Omental fat pad (tissue), 4 donors: ENCODE results near the gene NFIA. TPM values are rescaled to one million over a fixed set of nuclear protein-coding genes. Genes with fewer than 3 reads are reported as not detected.
A peak's percentile ranks its signal among the peaks of the same experiment; 100 is the strongest.

Experiments
- ATAC-seq: fragments of 150-250 bp; one replicate; pipeline ENCODE4 v1.9.1; 2016; ENCODE audit warnings: mild to moderate bottlenecking, moderate library complexity; ENCODE audit not compliant: low FRiP score
- DNase-seq: peaks from one replicate; pipeline ENCODE4 v3.0.0-alpha.2; 2019; ENCODE audit warnings: low spot score
- total RNA-seq, 4 donors: library from RNA; depleted of rRNA; stranded (reverse); fragments of >200 nt; gene quantifications; one replicate each; pipeline ENCODE4 v1.1.0, GENCODE V29; 2016
- TF ChIP-seq, protein P1 (sequence below), 3 donors: fragments of 450-650 bp; IDR thresholded peaks; one replicate each; pipeline ENCODE4 v1.5.1; 2016 to 2017; ENCODE audit warnings: antibody characterized with exemption in 3 of 3, mild to moderate bottlenecking in 3 of 3, moderate library complexity in 2 of 3

The NFIA gene
- total RNA-seq, 4 donors from 2014 or later: 61.1 to 159 (median 77.5) TPM

DNA sequence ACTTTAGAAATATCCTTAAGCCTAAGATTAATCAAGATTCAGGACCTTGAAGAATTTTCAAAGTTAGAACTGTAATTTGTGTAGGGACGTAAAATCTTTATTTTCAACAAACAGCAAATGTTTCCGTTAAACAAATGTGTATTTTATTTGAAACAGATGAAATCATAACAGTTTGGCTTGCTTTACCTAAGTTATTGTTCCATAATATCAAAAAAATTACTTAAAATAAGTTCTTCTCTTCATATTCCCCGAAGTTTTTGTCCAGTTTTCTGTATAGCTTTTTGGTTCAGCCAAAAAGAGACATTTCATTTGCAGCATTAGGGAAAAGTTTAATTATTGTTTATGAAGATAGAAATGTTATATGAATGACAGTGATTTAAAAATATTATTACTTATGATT is 100.1 kb downstream of the NFIA start:
- ATAC-seq (no peak), DNase-seq (no peak)
- TF ChIP-seq, protein P1, sequence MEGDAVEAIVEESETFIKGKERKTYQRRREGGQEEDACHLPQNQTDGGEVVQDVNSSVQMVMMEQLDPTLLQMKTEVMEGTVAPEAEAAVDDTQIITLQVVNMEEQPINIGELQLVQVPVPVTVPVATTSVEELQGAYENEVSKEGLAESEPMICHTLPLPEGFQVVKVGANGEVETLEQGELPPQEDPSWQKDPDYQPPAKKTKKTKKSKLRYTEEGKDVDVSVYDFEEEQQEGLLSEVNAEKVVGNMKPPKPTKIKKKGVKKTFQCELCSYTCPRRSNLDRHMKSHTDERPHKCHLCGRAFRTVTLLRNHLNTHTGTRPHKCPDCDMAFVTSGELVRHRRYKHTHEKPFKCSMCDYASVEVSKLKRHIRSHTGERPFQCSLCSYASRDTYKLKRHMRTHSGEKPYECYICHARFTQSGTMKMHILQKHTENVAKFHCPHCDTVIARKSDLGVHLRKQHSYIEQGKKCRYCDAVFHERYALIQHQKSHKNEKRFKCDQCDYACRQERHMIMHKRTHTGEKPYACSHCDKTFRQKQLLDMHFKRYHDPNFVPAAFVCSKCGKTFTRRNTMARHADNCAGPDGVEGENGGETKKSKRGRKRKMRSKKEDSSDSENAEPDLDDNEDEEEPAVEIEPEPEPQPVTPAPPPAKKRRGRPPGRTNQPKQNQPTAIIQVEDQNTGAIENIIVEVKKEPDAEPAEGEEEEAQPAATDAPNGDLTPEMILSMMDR (IDR thresholded peaks at IDR 0.05): no peak

- DNase-seq (no peak), ATAC-seq (peak; percentile 27)
- TF ChIP-seq, protein P1 (IDR thresholded peaks at IDR 0.05): no peak
Observed at GRCh38 chr1:61183471-61184039, 101.2 kb downstream of the NFIA start.

- TF ChIP-seq, protein P1 (IDR thresholded peaks at IDR 0.05): no peak
- ATAC-seq (peak; percentile 80), DNase-seq (peak; percentile 77)
Observed at GRCh38 chr1:61184040-61184713, 101.8 kb downstream of the NFIA start.

GRCh38 chr1:61184714-61185106 is 102.3 kb downstream of the NFIA start:
- TF ChIP-seq, protein P1 (IDR thresholded peaks at IDR 0.05): no peak
- DNase-seq (no peak), ATAC-seq (no peak)

DNA sequence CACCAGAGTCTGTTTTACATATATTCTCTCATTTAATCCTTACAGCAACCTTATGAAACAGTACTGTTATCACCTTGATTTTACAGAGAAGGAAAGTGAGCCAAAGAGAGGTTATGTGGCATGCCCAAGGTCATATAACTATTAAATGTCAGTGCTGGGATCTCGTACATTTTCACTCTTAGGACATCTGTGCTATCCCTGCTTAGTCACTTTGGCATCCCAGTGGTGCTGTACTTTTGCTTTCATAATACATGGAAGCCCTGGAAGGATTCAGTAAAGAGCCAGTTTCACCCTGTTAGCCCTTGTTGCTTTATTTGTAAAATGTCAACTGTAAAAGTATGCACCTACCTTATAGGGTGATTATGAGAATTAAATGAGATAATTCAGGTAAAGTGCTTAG is 104.4 kb downstream of the NFIA start:
- TF ChIP-seq, protein P1 (IDR thresholded peaks at IDR 0.05): no peak
- no peak for DNase-seq
- no peak for ATAC-seq

GRCh38 chr1:61187352-61188086 is 105.2 kb downstream of the NFIA start:
- no peak for ATAC-seq
- TF ChIP-seq, protein P1 (IDR thresholded peaks at IDR 0.05): no peak

More at GRCh38 chr1:61187352-61188086, 105.2 kb downstream of the NFIA start:
- no peak for DNase-seq
